ENCODE results near the gene EHMT1. TPM values are rescaled to one million over a fixed set of nuclear protein-coding genes. Genes with fewer than 3 reads are reported as not detected.

Gene EHMT1
- total RNA-seq, 1 donor from 2014 or later, result 82.7 TPM

GRCh38 chr9:137614631-137615386 is 4.0 kb upstream of the EHMT1 start:
- Histone ChIP-seq H3K4me1 (peaks cover 39% of the 10 kb centered on the region), H3K27ac (no peak overlapping the region), H3K36me3 (peaks cover 38% of the 10 kb centered on the region), H3K27me3 (no peaks in the 10 kb centered on the region), H3K4me3 (no peak overlapping the region), H3K9me3 (no peaks in the 10 kb centered on the region)
- intact Hi-C loops (cut with DNase I), result no loop called here
- ATAC-seq (no peak), DNase-seq (no peak)
- TF ChIP-seq CTCF (IDR thresholded peaks at IDR 0.05), result no peak

DNA sequence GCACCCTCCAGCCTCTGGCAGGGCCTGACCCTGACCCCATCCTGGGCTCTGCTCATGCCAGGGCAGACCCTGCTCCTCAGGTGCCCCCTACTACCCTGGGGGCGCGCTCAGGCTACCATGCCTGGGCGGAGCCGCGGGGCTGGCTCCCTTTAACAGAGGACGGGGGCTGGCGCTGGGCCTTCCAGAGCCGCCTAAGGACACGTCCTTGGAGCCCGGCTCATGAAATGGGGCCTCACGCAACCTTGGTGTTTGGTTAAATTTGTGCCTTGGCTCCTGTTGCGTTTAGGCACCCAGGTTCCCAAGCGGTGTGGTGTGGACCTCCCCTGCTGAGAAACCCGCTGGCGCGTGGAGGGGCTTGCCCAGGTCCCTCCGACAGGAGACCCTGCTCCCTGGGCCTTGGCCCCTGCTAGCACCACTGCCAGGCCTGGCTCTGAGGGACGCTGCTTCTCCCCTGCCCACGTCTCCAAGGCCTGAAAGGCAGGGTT is 3.4 kb upstream of the EHMT1 start:
- Histone ChIP-seq H3K27ac (no peak overlapping the region), H3K9me3 (no peaks in the 10 kb centered on the region), H3K4me1 (peaks cover 45% of the 10 kb centered on the region), H3K36me3 (peaks cover 38% of the 10 kb centered on the region), H3K4me3 (no peak overlapping the region), H3K27me3 (no peaks in the 10 kb centered on the region)
- DNase-seq (no peak), ATAC-seq (no peak)
- TF ChIP-seq CTCF (IDR thresholded peaks at IDR 0.05), result no peak
- intact Hi-C loops (cut with DNase I), result no loop called here

DNA sequence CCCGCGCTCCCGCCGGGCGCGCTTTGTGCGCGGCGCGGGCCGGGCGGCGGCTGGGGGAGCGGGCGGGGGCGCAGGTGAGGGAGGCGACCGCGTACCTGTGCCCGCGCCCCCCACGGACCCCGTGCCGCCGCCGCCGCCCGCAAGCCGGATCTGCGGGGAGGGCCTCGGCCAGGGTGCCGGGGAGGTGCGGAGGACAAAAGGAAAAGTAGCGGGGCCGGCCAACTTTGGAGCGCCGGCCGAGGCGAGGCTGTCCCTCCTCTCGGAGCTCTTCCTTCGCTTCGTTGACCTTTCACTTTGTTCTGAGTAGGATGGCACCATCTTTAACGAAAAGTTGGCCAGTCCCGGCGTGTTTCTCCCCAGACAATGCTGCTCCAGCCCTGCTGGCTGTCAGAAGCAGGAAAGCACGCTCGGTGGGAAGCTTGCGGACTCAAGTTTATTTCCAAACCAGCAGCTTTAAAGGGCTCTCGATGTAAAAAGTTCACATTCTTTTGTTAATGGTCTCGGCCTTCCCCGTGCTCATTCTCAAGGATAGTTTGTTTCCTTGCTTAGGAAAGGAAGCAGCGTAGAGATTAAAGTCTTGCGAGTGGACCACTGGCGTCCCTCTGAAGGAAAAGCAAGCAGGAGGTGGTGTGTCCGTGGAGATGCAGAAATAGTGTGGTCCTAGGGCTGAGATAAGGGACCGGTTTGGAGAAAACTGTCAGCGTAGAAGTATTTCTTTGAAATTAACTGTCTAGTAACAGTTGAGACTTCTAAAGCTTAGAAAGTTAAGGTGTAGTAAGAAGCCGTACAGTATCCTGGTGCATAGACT is 639 bp downstream of the EHMT1 start:
- no peaks in the 10 kb centered on the region for H3K27me3 ChIP-seq
- ATAC-seq, result peak; percentile 12
- intact Hi-C loops (cut with DNase I), result no loop called here

DNA sequence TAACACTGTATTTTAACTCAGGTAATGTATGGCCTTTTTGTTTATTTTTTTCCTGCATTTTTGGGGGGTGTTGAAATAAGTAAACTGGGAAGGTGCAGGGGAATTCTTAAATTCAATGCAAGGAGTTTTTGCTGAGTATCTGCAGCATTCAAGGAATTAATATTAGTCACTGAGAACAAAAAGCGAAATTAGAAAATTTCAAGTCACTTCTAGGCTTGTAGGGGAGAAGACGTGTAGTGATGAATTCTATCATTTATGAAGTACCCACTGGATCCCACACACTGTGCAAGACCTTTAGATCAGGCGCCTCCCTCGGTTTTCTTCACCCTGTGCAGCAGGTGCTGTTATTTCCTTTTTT is 1.2 kb downstream of the EHMT1 start:
- DNase-seq (no peak), ATAC-seq (no peak)
- intact Hi-C loops (cut with DNase I), result no loop called here
- H3K36me3 ChIP-seq, result peaks cover 18% of the 10 kb centered on the region
- H3K9me3 ChIP-seq, result no peaks in the 10 kb centered on the region
- no peak for TF ChIP-seq CTCF (IDR thresholded peaks at IDR 0.05)
- H3K4me3 ChIP-seq, result peak overlapping the region; percentile 62
- no peaks in the 10 kb centered on the region for H3K27me3 ChIP-seq
- peaks cover 38% of the 10 kb centered on the region for H3K4me1 ChIP-seq
- peak overlapping the region; percentile 85 for H3K27ac ChIP-seq

More for the DNA sequence above, 639 bp downstream of the EHMT1 start:
- H3K36me3 ChIP-seq, result peaks cover 24% of the 10 kb centered on the region
- peak; percentile 74 for DNase-seq
- H3K4me1 ChIP-seq, result peaks cover 38% of the 10 kb centered on the region
- peak overlapping the region; percentile 85 for H3K27ac ChIP-seq
- peak overlapping the region; percentile 62 for H3K4me3 ChIP-seq
- no peak for TF ChIP-seq CTCF (IDR thresholded peaks at IDR 0.05)
- no peaks in the 10 kb centered on the region for H3K9me3 ChIP-seq

DNA sequence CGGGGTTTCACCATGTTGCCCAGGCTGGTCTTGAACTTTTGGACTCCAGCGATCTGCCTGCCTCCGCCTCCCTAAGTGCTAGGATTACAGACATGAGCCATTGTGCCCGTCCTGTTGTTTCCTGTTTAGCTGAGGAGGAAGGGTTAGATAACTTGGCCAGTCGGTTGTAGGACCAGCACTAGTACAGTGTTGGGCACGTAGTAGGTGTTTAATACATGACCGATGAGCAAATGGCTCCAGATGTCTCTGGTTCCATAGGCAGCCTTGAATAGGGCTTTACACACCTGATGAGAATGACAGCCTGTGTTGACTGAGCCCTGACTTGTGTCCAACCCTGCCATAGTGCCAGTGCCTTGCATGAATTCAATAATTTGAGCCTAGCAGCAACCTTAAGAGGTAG is 1.8 kb downstream of the EHMT1 start:
- DNase-seq (no peak), ATAC-seq (no peak)
- Histone ChIP-seq H3K4me3 (peak overlapping the region; percentile 62), H3K9me3 (no peaks in the 10 kb centered on the region), H3K36me3 (peaks cover 13% of the 10 kb centered on the region), H3K27ac (peak overlapping the region; percentile 85), H3K27me3 (no peaks in the 10 kb centered on the region), H3K4me1 (peaks cover 38% of the 10 kb centered on the region)
- TF ChIP-seq CTCF (IDR thresholded peaks at IDR 0.05), result no peak
- intact Hi-C loops (cut with DNase I), result no loop called here

All from upper lobe of right lung (tissue), 1 donor.